22Rv1 (cell line): Measurements from ENCODE around the gene TXNRD3.

Source experiments
- CTCF ChIP-seq: fragments of 450-650 bp; IDR thresholded peaks from 2 replicates; pipeline ENCODE4 v1.5.1; 2017; ENCODE audit warnings: mild to moderate bottlenecking
- ZFX ChIP-seq: fragments of 450-650 bp; IDR thresholded peaks from 2 replicates; pipeline ENCODE4 v1.6.1; 2017; ENCODE audit warnings: antibody characterized with exemption, borderline replicate concordance

GRCh38 chr3:126659915-126660886, 5.3 kb upstream of the TXNRD3 start:
- TF ChIP-seq CTCF (peak; percentile 49), ZFX (no peak)
